ENCODE measurements around the gene PDIK1L. TPM values are rescaled to one million over a fixed set of nuclear protein-coding genes. Genes with fewer than 3 reads are reported as not detected.

The PDIK1L gene
- total RNA-seq, 1 donor from 2014 or later: 11.4 TPM

DNA sequence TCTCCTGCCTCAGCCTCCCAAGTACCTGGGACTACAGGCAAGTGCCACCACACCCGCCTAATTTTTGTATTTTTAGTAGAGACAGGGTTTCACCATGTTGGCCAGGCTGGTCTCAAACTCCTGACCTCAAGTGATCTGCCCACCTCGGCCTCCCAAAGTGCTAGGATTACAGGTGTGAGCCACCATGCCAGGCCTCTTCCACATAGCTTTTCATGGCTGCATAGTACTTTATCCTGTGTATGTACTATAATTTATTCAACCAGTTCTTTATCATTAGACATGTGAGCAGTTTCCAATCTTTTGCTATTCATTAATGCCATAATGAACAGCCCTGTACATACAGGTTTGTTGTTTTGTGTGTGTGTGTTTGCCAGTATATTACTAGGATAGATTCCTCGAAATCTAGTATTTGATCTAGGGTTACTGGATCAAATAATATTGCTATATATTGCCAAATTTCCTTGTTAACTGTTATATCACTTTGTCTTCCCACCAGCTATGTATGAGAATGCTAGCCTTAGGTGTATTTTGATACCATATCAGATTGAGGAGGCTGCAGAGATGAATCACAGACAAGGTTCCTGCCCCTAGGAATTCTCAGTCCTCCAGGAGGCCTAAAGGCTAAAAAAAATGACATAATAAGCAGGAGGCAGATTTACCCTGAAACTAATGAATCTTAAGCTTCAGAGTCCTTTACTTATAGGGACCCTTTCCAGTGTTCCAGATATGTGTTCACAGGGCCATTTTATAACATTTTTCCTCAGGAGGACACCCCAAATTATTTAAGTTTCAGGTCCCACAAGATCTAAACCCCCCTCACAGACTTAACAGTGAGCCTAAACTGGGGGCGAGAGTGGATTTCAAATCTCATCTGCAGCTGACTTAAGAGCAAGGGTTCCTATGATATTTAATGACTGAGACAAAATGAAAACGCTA is 2.1 kb upstream of the PDIK1L start:
- H3K9me3 ChIP-seq: no peaks in the 10 kb centered on the region
- ATAC-seq: no peak
- no peak overlapping the region for H3K4me3 ChIP-seq
- H3K4me1 ChIP-seq: peaks cover 24% of the 10 kb centered on the region
- DNase-seq: no peak
- peaks cover 4% of the 10 kb centered on the region for H3K36me3 ChIP-seq
- H3K27ac ChIP-seq: no peak overlapping the region
- no peak for TF ChIP-seq CTCF (IDR thresholded peaks at IDR 0.05)
- H3K27me3 ChIP-seq: no peaks in the 10 kb centered on the region
- intact Hi-C loops (cut with DNase I): loop anchor here (5.0 kb wide), 1 partner anchor 38 kb away; no protein-coding TSS in a partner anchor

GRCh38 chr1:26110731-26111529 is 694 bp upstream of the PDIK1L start:
- peaks cover 28% of the 10 kb centered on the region for H3K4me1 ChIP-seq
- DNase-seq: peak; percentile 92
- no peaks in the 10 kb centered on the region for H3K27me3 ChIP-seq
- intact Hi-C loops (cut with DNase I): no loop called here
- no peaks in the 10 kb centered on the region for H3K9me3 ChIP-seq
- H3K4me3 ChIP-seq: peak overlapping the region; percentile 100
- peak overlapping the region; percentile 95 for H3K27ac ChIP-seq
- peaks cover 19% of the 10 kb centered on the region for H3K36me3 ChIP-seq
- TF ChIP-seq CTCF (IDR thresholded peaks at IDR 0.05): no peak
- peak; percentile 78 for ATAC-seq

GRCh38 chr1:26112407-26112775 is 767 bp downstream of the PDIK1L start:
- ATAC-seq: peak; percentile 0

GRCh38 chr1:26114165-26114927 is 2.7 kb downstream of the PDIK1L start:
- H3K27me3 ChIP-seq: no peaks in the 10 kb centered on the region

More at GRCh38 chr1:26112407-26112775, 767 bp downstream of the PDIK1L start:
- Histone ChIP-seq H3K4me3 (peak overlapping the region; percentile 100), H3K9me3 (no peaks in the 10 kb centered on the region), H3K4me1 (peaks cover 28% of the 10 kb centered on the region), H3K27me3 (no peaks in the 10 kb centered on the region), H3K27ac (peak overlapping the region; percentile 95), H3K36me3 (peaks cover 24% of the 10 kb centered on the region)
- DNase-seq: no peak
- intact Hi-C loops (cut with DNase I): no loop called here
- TF ChIP-seq CTCF (IDR thresholded peaks at IDR 0.05): no peak

More at GRCh38 chr1:26114165-26114927, 2.7 kb downstream of the PDIK1L start:
- intact Hi-C loops (cut with DNase I): no loop called here
- DNase-seq (no peak), ATAC-seq (no peak)
- Histone ChIP-seq H3K27ac (peak overlapping the region; percentile 44), H3K36me3 (peaks cover 36% of the 10 kb centered on the region), H3K4me1 (peaks cover 28% of the 10 kb centered on the region), H3K9me3 (no peaks in the 10 kb centered on the region), H3K4me3 (no peak overlapping the region)
- no peak for TF ChIP-seq CTCF (IDR thresholded peaks at IDR 0.05)
